Measurements from ENCODE around the gene NUP54. TPM values are rescaled to one million over a fixed set of nuclear protein-coding genes. Genes with fewer than 3 reads are reported as not detected.

The NUP54 gene
- total RNA-seq, 1 donor from 2014 or later, result 34.5 TPM

GRCh38 chr4:76168688-76169087 is 20.5 kb upstream of the NUP54 start:
- DNase-seq (no peak), ATAC-seq (no peak)
- H3K9me3 ChIP-seq, result no peaks in the 10 kb centered on the region
- H3K27me3 ChIP-seq (ENCODE audit: low read depth), result no peaks in the 10 kb centered on the region
- no peak overlapping the region for H3K4me3 ChIP-seq
- peaks cover 99% of the 10 kb centered on the region for H3K36me3 ChIP-seq
- intact Hi-C loops (cut with DNase I), result no loop called here
- no peak for TF ChIP-seq CTCF (IDR thresholded peaks at IDR 0.05)
- H3K27ac ChIP-seq, result no peak overlapping the region
- H3K4me1 ChIP-seq, result no peaks in the 10 kb centered on the region

DNA sequence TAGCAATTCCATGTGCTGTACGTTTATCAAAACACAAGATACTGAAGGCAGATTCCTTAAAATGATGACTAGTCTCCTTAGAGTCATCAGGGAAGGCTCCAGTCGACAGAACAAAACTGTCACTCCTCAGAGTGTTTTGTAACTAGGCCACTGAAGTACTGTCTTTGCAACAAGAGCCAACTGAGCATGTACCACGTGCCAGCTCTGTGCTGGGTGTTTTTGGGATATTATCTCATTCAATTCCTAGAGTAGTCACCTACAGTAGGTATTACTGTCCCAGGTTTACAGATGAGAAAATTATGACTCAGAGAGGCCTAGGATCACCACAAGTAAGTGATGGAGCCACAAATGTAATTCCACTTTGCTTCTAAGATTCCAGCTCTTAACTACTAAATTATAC is 18.3 kb upstream of the NUP54 start:
- no peak for ATAC-seq
- Histone ChIP-seq H3K27ac (no peak overlapping the region), H3K36me3 (peaks cover 100% of the 10 kb centered on the region), H3K4me3 (no peak overlapping the region), H3K9me3 (no peaks in the 10 kb centered on the region), H3K4me1 (no peaks in the 10 kb centered on the region), H3K27me3 (ENCODE audit: low read depth) (no peaks in the 10 kb centered on the region)
- intact Hi-C loops (cut with DNase I), result no loop called here
- no peak for DNase-seq
- no peak for TF ChIP-seq CTCF (IDR thresholded peaks at IDR 0.05)

- Histone ChIP-seq H3K4me3 (no peak overlapping the region), H3K27me3 (ENCODE audit: low read depth) (no peaks in the 10 kb centered on the region), H3K9me3 (no peaks in the 10 kb centered on the region), H3K36me3 (peaks cover 75% of the 10 kb centered on the region), H3K27ac (no peak overlapping the region), H3K4me1 (no peaks in the 10 kb centered on the region)
- intact Hi-C loops (cut with DNase I), result no loop called here
- DNase-seq (no peak), ATAC-seq (no peak)
- no peak for TF ChIP-seq CTCF (IDR thresholded peaks at IDR 0.05)
Observed at GRCh38 chr4:76160355-76160754, 12.2 kb upstream of the NUP54 start.

DNA sequence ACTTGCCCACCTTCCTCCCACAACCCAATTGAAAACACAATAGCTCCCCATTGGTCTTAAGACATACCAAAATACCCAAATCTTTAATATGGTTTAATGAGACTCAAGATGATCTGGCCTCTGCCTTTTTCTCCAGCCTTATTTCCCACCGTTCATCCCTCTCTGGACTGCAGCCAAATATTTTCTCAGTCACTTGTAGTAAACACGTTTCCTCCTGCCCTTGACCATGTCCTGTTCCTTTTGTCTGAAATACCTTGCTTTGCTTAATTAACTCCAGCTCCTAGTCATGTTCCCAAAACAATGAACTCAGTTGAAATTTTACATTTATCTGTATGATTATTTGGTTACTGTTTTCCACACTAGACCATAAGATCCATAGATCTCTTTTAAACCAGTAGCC is 8.4 kb upstream of the NUP54 start:
- ATAC-seq (no peak), DNase-seq (no peak)
- no peaks in the 10 kb centered on the region for H3K27me3 ChIP-seq (ENCODE audit: low read depth)
- H3K9me3 ChIP-seq, result no peaks in the 10 kb centered on the region
- no peaks in the 10 kb centered on the region for H3K4me1 ChIP-seq
- intact Hi-C loops (cut with DNase I), result no loop called here
- no peak for TF ChIP-seq CTCF (IDR thresholded peaks at IDR 0.05)
- no peak overlapping the region for H3K4me3 ChIP-seq
- no peak overlapping the region for H3K27ac ChIP-seq
- H3K36me3 ChIP-seq, result peaks cover 38% of the 10 kb centered on the region

GRCh38 chr4:76155979-76156378 is 7.8 kb upstream of the NUP54 start:
- Histone ChIP-seq H3K36me3 (peaks cover 32% of the 10 kb centered on the region), H3K27ac (no peak overlapping the region), H3K4me1 (no peaks in the 10 kb centered on the region), H3K27me3 (ENCODE audit: low read depth) (no peaks in the 10 kb centered on the region), H3K9me3 (no peaks in the 10 kb centered on the region), H3K4me3 (no peak overlapping the region)
- ATAC-seq (no peak), DNase-seq (no peak)
- intact Hi-C loops (cut with DNase I), result no loop called here
- no peak for TF ChIP-seq CTCF (IDR thresholded peaks at IDR 0.05)

DNA sequence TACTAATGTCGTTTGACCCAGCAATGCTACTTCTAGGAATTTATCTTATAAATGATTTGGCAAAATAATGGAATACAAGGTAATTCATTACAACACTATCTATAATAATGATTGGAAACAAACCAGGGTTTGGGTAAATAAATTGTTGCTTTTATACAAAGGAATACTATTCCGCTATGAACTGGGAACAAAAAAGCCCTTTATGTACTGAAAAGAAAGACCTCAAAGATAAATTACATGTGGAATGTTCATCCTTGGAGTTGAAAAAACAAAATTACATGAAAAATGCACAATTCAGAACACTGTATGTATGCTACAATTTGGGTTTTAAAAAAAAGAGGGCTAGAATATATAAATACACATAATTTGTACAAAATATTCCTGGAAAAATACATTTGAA is 5.2 kb upstream of the NUP54 start:
- Histone ChIP-seq H3K36me3 (peaks cover 5% of the 10 kb centered on the region), H3K9me3 (no peaks in the 10 kb centered on the region), H3K4me3 (no peak overlapping the region), H3K27ac (no peak overlapping the region), H3K4me1 (peaks cover 9% of the 10 kb centered on the region), H3K27me3 (ENCODE audit: low read depth) (no peaks in the 10 kb centered on the region)
- ATAC-seq, result no peak
- TF ChIP-seq CTCF (IDR thresholded peaks at IDR 0.05), result no peak
- DNase-seq, result no peak
- intact Hi-C loops (cut with DNase I), result no loop called here
